NOMO-1 treated with dmso at 0.1 percent for 144 hours (cell line): ENCODE results near the gene DGLUCY.
"Not testable (repeated sequence)": the region's sequence is repeated elsewhere in the genome, so short reads cannot be mapped to it uniquely, and the experiment has no call there.

ENCODE experiments used
- DNase-seq: peaks from one replicate; lab custom pipeline; 2025; ENCODE audit not compliant: unreplicated experiment; lab: John Stamatoyannopoulos, UW

The DGLUCY gene

DNA sequence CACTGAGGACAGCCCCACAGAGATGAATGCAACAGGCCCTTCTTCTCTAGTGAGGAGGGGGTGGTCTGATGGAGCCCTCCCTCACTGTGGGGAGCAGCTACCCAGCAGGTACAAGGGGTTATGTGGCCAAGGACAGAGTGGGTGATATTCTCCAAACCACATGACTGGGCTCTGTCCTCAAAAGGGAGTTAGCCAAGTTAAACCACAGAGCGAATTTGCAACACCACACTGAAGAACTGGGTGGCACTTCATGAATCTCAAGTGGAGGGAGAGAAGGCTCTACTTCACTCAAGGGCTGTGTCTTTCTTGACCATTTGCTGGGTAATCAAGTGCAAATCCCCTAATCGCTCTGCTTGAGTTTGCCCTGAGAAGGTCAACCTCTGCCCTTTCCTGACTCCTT is 118.2 kb downstream of the DGLUCY start:
- no peak for DNase-seq

DNA sequence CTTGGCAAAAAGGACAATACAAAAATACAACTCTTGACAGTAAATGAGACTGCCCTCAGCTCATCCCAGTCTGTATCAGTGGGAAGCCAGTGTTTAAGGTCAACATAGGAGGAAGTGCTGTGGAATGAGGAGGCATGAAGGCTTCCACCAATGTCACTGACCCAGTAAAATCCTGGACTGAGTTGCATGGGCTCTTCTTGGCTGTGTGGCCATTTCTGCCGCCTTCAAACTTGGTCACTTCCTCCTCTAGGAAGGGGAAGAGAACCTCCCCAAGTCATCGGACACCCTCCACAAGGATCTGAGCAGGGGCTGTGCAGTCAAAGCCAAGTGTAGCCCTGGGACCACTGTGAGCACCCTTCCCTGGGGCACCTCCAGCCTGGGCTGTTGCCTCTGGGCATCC is 118.7 kb downstream of the DGLUCY start:
- DNase-seq, result no peak

DNA sequence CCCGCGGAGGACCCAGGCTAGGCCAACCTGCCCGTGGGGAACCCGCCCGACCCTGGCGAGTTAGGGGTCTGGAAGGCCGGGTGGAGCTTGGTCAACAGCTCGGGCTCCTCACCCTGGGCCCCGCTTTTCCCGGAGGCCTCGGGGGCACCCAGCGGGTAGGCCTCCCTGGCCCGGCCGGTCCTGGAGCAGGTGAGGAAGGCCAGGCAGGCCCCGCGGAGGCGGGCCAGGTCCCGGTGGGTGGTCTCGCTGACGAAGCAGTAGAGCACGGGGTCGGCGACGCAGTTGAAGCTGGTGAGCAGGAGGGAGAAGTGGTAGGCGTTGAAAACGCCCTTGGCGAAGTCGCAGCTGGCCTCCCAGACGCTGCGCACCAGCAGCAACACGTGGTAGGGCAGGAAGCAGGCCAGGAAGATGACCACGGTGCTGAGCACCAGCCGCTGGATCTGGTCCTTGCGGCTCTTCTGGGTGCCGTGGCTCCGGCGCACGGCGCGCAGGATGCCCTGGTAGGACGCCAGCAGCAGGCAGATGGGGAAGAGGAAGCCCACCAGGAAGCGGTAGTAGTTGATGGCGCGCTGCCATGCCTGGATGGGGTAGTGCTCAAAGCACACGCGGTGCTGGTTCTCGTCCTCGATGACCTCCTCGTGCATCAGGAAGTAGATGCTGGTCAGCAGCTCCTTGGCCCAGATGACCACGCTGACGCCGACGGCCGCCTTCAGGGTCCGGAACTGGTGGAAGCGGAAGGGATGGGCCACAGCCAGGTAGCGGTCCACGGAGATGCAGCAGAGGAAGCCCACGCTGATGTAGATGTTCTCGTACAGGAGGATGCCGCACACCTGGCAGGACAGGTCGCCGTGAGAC is 120.3 kb downstream of the DGLUCY start:
- DNase-seq, result no peak

DNA sequence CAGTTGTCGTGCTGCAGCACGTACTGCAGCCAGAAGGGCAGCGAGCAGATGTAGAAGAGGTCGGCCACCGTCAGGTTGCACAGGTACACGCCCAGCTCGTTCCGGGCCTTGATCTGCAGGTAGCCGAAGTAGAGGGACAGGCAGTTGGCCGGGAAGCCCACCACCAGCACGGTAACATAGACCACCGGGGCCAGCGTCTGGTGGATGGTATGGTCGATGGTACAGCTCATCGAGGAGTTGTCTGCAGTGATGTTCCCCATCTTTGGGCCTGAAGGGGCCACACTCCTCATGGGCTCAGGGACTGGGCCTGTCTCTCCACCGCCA is 120.9 kb downstream of the DGLUCY start:
- no peak for DNase-seq

DNA sequence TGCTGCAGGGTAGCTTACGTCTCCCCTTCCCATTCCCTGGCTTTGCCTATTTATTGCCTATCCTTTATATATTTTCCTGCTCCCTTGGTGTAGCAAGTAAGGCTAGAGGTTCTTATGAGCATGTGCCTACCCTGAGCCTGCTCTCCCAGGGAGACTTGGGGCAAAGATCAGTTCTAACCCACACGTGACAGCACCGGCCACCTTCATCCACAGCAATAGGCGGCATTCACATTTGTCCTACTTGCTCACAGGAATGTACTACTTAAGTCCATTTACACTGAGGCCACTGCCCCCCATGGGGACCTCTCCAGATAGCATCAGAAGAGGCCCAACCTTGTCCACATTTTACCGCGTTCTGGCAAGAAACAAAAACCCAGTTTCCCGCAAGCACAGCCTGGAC is 122.0 kb downstream of the DGLUCY start:
- DNase-seq, result no peak

DNA sequence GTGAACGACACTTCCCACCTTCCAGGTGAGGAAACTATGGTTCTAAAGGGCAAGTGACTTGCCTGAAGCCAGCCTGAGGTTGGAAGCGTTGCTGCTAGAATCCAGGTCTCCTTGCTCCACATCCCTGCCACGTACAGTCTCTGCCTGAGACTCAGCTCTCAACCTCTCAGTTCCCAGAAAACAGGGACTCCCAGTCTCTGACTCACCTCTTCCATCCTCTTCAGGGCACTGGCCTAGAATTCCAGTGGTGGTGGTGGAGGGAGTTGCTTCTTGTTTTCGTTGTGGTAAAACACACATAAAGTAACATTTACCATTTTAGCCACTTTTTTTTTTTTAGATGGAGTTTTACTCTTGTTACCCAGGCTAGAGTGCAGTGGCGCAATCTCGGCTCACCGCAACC is 123.3 kb downstream of the DGLUCY start:
- no peak for DNase-seq

DNA sequence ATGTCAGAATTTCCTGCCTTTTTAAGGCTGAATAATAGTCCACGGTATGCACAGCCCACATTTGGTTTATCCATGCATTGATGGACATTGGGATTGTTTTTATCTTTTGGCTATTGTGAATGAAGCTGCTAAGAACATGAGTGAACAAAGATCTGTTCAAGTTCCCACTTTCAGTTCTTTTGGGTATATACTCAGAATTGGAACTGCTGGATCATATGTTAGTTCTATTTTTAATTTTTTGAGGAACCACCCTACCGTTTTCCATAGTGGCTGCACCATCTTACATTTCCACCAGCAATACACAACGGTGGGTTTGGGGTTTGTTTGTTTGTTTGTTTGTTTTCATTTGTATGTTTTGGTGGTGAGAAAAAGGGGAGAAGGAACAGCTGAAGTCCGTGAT is 124.2 kb downstream of the DGLUCY start:
- DNase-seq, result no peak

DNA sequence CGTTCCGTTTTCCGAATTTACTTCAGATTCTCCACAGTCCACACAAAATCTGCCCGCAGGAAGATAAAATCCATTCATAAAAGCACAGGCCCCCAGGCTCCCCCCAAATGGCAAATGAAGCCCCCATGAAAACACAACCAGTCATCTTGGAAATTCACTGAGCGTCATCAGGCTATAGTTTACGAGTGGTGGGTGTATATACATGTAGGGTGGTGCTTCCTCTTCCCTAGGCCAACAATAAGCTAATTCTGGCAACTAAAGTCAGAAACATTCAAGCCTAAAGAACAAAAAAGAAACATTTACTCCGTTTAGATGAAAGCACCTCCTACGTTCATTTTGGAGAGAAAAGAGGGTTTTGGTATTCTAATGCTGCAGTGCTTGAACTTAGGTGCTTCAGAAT is 124.8 kb downstream of the DGLUCY start:
- no peak for DNase-seq

DNA sequence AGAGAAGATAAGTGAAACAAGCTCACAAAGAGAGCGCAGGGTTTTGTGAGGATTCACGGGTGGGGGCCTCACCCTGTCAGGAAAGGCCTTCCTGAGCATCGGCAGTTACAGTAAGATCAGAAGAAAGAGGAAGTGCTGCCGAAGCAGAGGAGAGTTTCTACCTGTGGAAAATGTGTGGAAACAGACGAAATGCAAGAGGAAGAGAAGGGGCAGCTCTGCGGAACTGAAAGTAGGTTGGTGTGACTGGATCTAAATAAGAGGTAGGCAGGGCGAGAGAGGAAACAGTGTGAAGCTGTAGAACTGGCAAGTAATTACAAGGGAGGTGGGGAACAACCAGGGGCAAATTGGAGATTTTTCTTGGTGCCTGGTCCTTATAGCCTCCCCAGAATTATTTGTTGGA is 128.0 kb downstream of the DGLUCY start:
- peak; percentile 97 for DNase-seq

DNA sequence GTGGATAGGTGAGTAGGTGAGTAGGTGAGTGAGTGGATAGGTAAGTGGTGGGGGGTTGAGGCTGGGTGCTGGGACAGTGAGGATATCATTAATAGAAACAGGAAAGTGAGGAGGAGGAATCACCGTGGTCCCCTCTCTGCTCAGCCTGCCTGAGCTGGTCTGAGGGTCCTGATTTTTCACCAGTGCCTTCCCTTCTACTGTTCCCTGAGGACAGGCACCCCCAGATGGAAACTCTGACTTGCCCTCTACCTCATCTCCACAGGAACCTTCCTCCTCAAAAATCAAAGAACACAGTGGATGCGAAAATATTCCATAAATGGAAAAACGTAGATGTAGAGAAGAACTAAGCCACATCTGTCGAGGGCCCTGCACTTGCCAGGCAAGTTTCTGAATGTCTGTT is 128.8 kb downstream of the DGLUCY start:
- DNase-seq, result no peak

DNA sequence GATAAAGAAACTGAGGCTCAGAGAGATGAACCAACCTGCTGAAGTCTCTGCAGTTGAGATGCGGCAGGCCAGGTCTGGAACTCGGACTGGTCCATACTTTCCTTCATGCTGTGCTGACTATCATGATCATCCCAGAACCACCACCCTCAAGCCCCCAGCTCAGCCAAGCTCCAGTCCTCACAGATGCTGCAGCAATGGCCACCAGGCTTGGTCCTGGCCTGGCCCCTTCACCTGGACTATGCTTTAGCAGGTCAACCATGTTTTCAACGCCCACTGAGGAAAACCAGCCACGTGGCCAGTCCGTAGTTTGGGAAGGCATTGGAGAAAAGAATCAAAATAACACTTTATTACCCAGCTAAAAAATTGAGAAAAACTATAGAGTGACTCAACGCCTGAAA is 129.2 kb downstream of the DGLUCY start:
- no peak for DNase-seq

DNA sequence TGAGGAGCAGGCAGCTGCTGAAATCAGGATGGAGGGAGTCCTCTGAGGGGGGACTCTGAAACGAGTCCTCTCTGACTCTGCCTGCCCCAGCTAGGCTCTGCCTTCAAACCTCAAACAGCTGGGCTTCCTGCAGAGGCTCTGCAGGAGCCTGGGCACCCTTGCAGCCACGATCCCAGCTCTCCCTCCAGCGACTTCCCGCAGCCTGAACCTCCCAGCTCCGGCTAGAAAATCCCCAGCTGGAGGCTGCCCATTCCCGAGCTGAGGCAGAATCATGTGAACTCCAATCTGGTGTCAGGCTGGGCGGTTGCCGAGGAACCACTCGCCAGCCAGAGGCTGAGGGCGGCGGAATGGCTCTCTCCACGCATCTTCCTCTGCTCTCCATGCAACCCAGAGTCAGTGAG is 130.6 kb downstream of the DGLUCY start, which contains the start of gene GPR68:
GPR68 (minus strand) TSS at position 204 of the 401 bp plus-strand sequence. CDS start 9,654 bp downstream, outside the sequence.
- no peak for DNase-seq

DNA sequence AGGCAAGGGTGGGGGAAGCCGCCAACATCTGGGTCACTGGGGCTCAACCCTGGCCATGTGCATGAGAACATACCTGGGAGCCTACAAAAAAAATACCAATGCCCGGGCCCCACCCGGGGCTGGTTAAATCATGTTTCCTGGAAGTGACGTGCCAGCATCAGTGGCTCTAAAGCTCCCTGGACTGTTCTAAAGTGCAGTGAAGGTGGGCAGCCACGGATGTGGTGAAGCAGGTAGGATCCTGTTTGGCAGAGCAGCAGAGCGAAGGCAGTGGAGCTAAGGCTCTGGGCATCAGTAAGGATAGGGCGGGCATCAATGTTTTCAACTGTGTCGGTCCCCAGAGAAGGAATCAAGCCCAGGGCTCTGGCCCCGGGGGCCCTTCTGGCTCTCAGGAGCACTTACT is 131.2 kb downstream of the DGLUCY start:
- no peak for DNase-seq

DNA sequence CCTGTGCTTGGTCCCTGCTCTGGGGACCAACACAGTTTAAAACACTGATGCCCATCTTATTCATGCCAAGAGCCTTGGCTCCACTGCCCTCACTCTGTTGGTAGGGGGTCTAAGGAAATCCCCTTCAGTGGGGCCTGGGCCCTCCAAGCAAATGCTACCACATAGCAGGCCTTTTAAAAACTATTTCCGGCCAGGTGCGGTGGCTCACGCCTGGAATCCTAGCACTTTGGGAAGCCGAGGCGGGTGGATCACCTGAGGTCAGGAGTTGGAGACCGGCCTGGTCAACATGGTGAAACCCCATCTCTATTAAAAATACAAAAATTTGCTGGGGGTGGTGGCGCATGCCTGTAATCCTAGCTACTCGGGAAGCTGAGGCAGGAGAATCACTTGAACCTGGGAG is 131.7 kb downstream of the DGLUCY start:
- DNase-seq, result not testable (repeated sequence)

DNA sequence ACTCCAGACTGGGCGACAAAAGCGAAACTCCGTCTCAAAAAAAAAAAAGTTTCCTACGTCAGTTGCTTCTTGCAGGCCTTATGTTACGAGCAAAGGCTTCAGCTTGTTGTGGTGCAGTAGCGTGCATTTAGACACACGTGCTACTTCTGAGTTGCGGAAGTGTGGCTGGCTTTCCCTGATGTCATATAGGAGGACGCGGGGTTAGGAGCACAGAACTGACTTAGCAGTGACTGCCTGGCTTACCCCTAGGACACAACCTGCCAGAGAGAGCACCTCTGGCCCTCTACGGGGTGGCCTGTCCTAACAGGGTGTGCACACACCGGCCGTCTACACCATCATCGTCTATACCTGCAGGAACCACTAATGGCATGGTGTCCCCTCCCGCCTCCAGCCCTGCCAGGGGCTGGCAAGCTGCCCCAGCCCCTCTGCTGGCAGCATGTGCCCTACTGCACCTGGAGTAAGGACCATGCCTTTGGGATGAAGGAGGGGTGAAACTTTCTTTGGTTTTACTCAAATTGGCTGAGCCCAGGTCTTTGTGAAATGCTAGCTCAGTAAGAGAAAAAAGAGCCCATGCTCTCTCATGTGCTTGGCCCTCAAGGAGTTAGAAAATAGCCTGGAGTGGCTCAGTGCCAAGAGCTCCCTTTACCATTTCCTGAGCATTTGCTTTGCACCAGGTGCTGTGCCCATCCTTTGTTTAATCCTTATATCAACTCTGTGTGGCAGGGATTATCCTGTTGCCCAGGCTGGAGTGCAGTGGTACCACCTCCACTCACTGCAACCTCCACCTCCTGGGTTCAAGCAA is 132.4 kb downstream of the DGLUCY start:
- DNase-seq, result no peak

DNA sequence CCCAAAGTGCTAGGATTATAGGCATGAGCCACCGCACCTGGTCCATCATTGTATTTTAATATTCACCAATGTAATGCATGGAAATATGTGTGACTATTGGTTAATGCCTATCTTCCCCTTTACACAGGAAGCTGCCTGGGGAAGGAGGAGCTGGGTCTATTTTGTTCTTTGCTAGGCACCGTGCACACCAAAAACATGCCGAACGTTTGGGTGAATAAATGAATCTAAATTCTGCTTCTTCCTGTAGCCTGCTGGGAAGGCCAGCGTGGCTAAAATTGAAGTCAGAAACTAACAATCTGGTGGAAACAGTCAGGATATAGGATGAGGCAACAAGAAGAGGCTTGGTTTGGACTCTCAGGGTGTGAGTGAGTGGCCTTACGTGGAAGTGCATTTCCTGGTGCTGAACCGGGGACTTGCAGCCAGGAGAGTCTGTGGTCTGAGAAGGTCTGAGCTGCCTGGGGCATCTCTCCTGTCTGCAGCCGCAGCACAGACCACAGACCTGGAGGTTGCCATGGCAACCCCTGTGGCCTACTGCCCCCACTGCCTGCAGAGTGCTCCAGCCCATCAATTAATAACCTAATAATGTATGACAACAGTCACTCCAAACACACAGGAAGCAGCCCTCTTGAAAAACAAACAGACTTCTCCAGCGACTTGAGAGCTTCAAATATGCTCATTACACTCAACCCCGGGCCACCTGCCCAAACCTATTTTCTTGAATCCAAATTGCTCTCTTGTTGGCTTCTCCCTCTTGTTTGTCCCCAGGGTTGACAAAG is 136.2 kb downstream of the DGLUCY start:
- peak; percentile 73 for DNase-seq

DNA sequence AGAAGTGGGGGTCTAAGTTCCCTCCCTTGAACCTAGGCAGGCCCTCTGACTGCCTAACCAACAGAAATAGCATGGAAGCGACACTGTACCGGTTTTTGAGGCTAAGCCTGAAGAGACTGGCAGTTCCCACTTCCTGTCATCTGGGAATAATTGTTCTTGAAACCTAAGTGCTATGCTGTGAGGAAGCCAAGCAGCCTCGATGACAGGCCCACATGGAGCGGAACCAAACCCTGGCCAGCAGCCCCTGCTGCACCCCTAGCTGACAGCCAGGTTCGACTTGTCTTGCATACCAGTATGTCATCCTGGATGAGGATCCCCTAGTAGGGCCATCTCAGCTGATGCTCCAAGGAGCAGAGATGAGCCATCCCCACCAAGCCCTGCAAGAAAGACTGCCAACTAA is 137.0 kb downstream of the DGLUCY start:
- DNase-seq, result no peak

DNA sequence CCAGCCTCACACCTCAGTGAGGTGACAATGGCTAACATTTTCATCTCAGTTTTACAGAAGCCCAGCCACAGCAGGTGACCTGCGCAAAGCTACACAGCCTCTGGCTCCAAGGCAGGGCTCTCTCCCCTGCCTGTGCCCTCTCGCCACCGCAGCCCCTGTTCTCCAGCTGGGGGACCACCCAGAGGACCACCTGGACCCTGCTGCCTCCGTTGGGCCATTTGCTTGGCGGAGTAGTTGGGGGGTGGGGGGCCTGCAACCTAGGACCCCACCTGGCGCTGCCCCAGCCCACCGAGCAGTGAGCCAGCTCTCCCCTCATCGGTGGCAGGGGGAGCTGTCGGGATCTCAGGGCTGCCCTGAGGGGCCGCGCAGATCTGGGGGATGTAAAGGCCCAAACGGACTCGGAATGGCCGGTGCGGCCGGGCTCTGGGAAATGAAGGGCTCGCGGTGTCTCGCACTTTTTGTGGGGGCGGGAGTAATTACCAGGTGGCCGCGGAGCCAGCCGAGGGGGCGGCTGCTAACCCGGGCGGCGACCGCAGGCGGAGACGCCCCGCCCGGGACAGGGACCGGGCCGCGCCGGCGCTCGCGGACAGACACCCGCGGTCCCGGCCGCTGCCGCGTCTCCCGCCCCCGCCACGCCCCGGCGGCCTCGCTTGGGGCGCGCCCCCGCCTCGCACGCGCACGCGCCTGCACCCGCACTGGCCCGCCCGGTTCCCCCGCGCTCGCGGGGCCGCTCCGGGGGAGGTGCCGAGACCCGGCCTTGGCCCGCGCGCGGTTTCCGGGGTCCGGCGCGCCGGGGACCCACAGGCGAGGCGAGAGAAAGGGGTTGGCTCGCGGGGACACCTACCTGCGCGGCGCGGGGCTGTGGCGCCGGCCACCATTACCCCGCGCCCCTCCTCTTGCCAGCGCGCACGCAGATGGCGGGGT is 139.3 kb downstream of the DGLUCY start:
- DNase-seq, result no peak

DNA sequence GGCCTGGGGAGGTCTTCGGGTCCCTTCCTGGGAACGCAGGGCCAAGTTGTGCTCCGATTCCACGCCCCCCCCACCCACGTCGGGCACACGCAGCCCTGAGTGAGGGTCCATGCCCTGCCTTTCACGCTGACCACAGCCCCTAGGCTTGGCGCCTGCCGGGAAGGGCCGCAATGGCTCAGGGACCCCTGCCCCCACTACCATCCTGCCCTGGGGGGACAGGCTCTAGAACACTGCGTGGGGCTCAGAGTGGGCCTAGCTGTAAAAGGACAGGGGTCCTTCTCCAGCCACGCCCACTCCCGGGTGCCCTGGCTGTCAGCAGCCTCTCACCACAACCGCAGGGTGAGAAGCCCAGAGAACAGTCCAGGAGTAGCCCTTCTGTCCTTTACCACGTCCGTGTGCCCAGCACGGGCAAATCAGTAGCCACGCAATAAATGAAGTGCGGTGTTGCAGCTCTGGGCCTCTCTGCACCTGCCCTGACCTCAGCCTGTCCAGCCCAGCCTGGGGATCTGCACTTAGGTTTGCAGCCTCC is 140.0 kb downstream of the DGLUCY start:
- DNase-seq, result no peak

DNA sequence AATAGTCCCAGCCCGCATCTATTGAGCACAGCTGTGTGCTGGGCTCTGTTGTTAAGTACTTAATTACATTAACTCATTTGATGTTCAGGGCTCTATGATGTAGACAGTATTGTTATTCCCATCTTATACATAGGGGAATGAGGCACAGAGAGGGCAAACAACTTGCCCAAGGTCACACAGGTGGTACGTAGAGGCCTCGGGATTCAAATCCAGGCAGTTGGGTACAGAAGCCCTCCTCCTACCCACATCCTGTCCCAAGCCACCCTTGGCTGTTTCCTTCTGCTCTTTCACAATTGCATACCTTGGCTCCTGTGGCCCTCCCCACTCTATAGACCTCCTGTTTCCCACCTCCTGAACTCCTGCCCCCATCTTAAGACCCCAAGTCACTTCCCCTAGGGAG is 140.6 kb downstream of the DGLUCY start:
- DNase-seq, result no peak
